Measurements from ENCODE around the gene TRRAP. TPM values are rescaled to one million over a fixed set of nuclear protein-coding genes. Genes with fewer than 3 reads are reported as not detected.

Gene TRRAP
- total and polyA plus RNA-seq, 2 donors, result 11.3 to 15.1 TPM

GRCh38 chr7:98879198-98879978, 1.1 kb downstream of the TRRAP start:
- H3K4me1 ChIP-seq (ENCODE audit: control insufficient read depth in 2 of 2, insufficient read depth in 2 of 2, low read length in 2 of 2), result peaks cover 5 to 19% of the 10 kb centered on the region in 2 donors
- under 1% methylated on average over 29 of the region's 29 CpGs for WGBS
- peaks cover 30 to 34% of the 10 kb centered on the region in 2 donors for H3K36me3 ChIP-seq (ENCODE audit: control insufficient read depth in 2 of 2, insufficient read depth in 2 of 2, low read length in 1 of 2)
- peak overlapping the region; percentile 96 for H3K27ac ChIP-seq (ENCODE audit: low read depth in 1 of 2, low read length in 1 of 2)
- H3K27me3 ChIP-seq (ENCODE audit: control insufficient read depth in 2 of 2, insufficient read depth in 1 of 2, low read length in 1 of 2), result no peaks in the 10 kb centered on the region
- peak overlapping the region; percentile 93 to 96 for H3K4me3 ChIP-seq (ENCODE audit: low read length in 2 of 2)
- H3K9me3 ChIP-seq (ENCODE audit: control insufficient read depth in 2 of 2, insufficient read depth in 1 of 2, low read length in 1 of 2), result no peaks in the 10 kb centered on the region
- DNase-seq (ENCODE audit: low read depth in 6 of 9, low spot score in 9 of 9), result peak in 8 of 9 donors; percentile 70 to 93 (median 81)

GRCh38 chr7:98879979-98880315, 1.6 kb downstream of the TRRAP start:
- 10% methylated on average over 9 of the region's 9 CpGs for WGBS
- Histone ChIP-seq H3K36me3 (ENCODE audit: control insufficient read depth in 2 of 2, insufficient read depth in 2 of 2, low read length in 1 of 2) (peaks cover 34 to 39% of the 10 kb centered on the region in 2 donors), H3K27me3 (ENCODE audit: control insufficient read depth in 2 of 2, insufficient read depth in 1 of 2, low read length in 1 of 2) (no peaks in the 10 kb centered on the region), H3K27ac (ENCODE audit: low read depth in 1 of 2, low read length in 1 of 2) (peak overlapping the region; percentile 96), H3K4me3 (ENCODE audit: low read length in 2 of 2) (peak overlapping the region; percentile 93 to 96), H3K9me3 (ENCODE audit: control insufficient read depth in 2 of 2, insufficient read depth in 1 of 2, low read length in 1 of 2) (no peaks in the 10 kb centered on the region), H3K4me1 (ENCODE audit: control insufficient read depth in 2 of 2, insufficient read depth in 2 of 2, low read length in 2 of 2) (peaks cover 5 to 19% of the 10 kb centered on the region in 2 donors)
- DNase-seq (ENCODE audit: low read depth in 6 of 9, low spot score in 9 of 9), result peak in 1 of 9 donors; percentile 61

DNA sequence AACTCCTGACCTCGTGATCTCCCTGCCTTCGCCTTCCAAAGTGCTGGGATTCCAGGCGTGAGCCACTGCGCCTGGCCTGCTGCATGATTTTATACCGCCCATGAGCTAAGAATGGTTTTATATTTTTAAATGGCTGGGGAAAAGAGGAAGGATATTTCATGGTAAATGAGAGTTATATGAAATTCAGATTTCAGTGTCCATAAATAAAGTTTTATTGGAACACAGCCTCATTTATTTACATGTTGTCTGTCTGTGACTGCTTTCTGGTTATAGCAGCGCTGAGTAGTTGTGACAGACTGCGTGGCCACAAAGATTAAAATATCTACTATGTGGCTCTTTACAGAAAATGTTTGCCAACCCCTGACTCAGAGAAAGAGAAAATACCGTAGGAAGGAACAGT, 2.2 kb downstream of the TRRAP start:
- H3K9me3 ChIP-seq (ENCODE audit: control insufficient read depth in 2 of 2, insufficient read depth in 1 of 2, low read length in 1 of 2), result no peaks in the 10 kb centered on the region

DNA sequence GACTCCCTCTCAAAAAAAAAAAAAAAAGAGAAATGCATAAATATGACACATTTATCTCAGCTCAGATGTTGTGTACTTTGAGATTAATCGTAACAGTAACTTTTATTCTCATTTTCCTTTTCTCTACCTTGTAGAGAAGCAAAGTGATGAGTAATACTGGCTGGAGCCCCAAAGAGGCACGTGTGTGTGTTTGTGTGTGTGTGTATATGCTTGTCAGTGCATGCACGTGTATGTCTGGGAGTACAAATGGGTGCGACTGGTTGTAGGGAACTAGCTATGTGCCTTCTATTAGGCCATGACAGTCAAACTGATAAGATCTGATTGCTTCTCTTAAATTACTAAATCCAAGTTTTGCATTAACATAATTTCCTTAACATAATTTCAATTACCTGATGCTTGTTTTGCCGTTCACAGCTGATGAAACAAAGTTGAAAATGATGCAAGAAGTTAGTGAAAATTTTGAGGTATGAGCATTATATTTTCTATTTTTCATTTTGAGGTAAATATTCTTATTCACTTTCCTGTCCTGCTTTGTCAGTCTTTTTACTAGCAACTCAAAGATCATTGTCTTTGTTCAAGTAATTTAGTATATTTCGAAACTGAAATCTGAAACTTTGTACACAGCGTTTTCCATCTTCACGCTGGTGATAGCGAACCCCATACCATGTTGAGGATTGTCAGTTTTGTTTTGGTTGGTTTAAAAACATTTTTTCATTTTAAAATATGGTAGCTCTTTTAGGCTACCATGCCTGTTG, 3.4 kb downstream of the TRRAP start:
- Histone ChIP-seq H3K27ac (ENCODE audit: low read depth in 1 of 2, low read length in 1 of 2) (no peak overlapping the region), H3K4me1 (ENCODE audit: control insufficient read depth in 2 of 2, insufficient read depth in 2 of 2, low read length in 2 of 2) (peaks cover 5 to 19% of the 10 kb centered on the region in 2 donors)

More for the DNA sequence above, 2.2 kb downstream of the TRRAP start:
- peaks cover 34 to 42% of the 10 kb centered on the region in 2 donors for H3K36me3 ChIP-seq (ENCODE audit: control insufficient read depth in 2 of 2, insufficient read depth in 2 of 2, low read length in 1 of 2)
- H3K27ac ChIP-seq (ENCODE audit: low read depth in 1 of 2, low read length in 1 of 2), result peak overlapping the region in 1 of 2 donors; percentile 96
- peaks cover 5 to 19% of the 10 kb centered on the region in 2 donors for H3K4me1 ChIP-seq (ENCODE audit: control insufficient read depth in 2 of 2, insufficient read depth in 2 of 2, low read length in 2 of 2)
- 93% methylated on average over 8 of the region's 8 CpGs for WGBS
- DNase-seq (ENCODE audit: low read depth in 6 of 9, low spot score in 9 of 9), result no peak
- no peaks in the 10 kb centered on the region for H3K27me3 ChIP-seq (ENCODE audit: control insufficient read depth in 2 of 2, insufficient read depth in 1 of 2, low read length in 1 of 2)
- peak overlapping the region in 1 of 2 donors; percentile 93 for H3K4me3 ChIP-seq (ENCODE audit: low read length in 2 of 2)

GRCh38 chr7:98884416-98884815, 6.1 kb downstream of the TRRAP start:
- 95% methylated on average over 4 of the region's 4 CpGs for WGBS
- Histone ChIP-seq H3K36me3 (ENCODE audit: control insufficient read depth in 2 of 2, insufficient read depth in 2 of 2, low read length in 1 of 2) (peaks cover 59 to 71% of the 10 kb centered on the region in 2 donors), H3K27ac (ENCODE audit: low read depth in 1 of 2, low read length in 1 of 2) (no peak overlapping the region), H3K27me3 (ENCODE audit: control insufficient read depth in 2 of 2, insufficient read depth in 1 of 2, low read length in 1 of 2) (no peaks in the 10 kb centered on the region), H3K4me3 (ENCODE audit: low read length in 2 of 2) (no peak overlapping the region), H3K4me1 (ENCODE audit: control insufficient read depth in 2 of 2, insufficient read depth in 2 of 2, low read length in 2 of 2) (peaks cover 5 to 13% of the 10 kb centered on the region in 2 donors), H3K9me3 (ENCODE audit: control insufficient read depth in 2 of 2, insufficient read depth in 1 of 2, low read length in 1 of 2) (no peaks in the 10 kb centered on the region)
- no peak for DNase-seq (ENCODE audit: low read depth in 6 of 9, low spot score in 9 of 9)

More for the DNA sequence above, 3.4 kb downstream of the TRRAP start:
- H3K9me3 ChIP-seq (ENCODE audit: control insufficient read depth in 2 of 2, insufficient read depth in 1 of 2, low read length in 1 of 2), result no peaks in the 10 kb centered on the region
- H3K27me3 ChIP-seq (ENCODE audit: control insufficient read depth in 2 of 2, insufficient read depth in 1 of 2, low read length in 1 of 2), result no peaks in the 10 kb centered on the region
- H3K36me3 ChIP-seq (ENCODE audit: control insufficient read depth in 2 of 2, insufficient read depth in 2 of 2, low read length in 1 of 2), result peaks cover 40 to 50% of the 10 kb centered on the region in 2 donors
- no peak for DNase-seq (ENCODE audit: low read depth in 6 of 9, low spot score in 9 of 9)
- no peak overlapping the region for H3K4me3 ChIP-seq (ENCODE audit: low read length in 2 of 2)
- WGBS, result 96% methylated on average over 9 of the region's 9 CpGs

GRCh38 chr7:98887038-98887437, 8.7 kb downstream of the TRRAP start:
- Histone ChIP-seq H3K27me3 (ENCODE audit: control insufficient read depth in 2 of 2, insufficient read depth in 1 of 2, low read length in 1 of 2) (no peaks in the 10 kb centered on the region), H3K4me3 (ENCODE audit: low read length in 2 of 2) (no peak overlapping the region), H3K9me3 (ENCODE audit: control insufficient read depth in 2 of 2, insufficient read depth in 1 of 2, low read length in 1 of 2) (no peaks in the 10 kb centered on the region), H3K4me1 (ENCODE audit: control insufficient read depth in 2 of 2, insufficient read depth in 2 of 2, low read length in 2 of 2) (no peaks in the 10 kb centered on the region), H3K36me3 (ENCODE audit: control insufficient read depth in 2 of 2, insufficient read depth in 2 of 2, low read length in 1 of 2) (peaks cover 69 to 82% of the 10 kb centered on the region in 2 donors), H3K27ac (ENCODE audit: low read depth in 1 of 2, low read length in 1 of 2) (no peak overlapping the region)
- DNase-seq (ENCODE audit: low read depth in 6 of 9, low spot score in 9 of 9), result no peak

DNA sequence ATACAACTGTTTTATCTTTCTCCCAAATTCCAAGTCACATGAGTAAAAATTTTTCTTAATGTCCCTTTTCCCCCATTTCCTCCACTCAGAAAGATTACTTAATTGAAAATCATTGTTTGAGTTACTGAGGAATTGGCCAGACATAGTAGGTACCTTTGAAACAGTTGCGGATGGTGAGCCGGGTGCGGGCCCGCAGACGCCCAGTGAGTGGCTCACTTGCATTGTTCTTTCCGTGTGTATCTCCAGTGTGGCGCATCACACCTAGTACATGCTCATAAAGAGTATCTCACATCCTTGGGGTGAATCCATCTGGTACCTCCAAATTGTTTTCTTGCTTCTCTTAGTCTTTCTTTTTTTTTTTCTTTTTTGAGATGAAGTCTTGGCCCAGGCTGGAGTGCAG, 14.3 kb downstream of the TRRAP start:
- Histone ChIP-seq H3K27ac (ENCODE audit: low read depth in 1 of 2, low read length in 1 of 2) (no peak overlapping the region), H3K27me3 (ENCODE audit: control insufficient read depth in 2 of 2, insufficient read depth in 1 of 2, low read length in 1 of 2) (no peaks in the 10 kb centered on the region), H3K4me3 (ENCODE audit: low read length in 2 of 2) (no peak overlapping the region), H3K36me3 (ENCODE audit: control insufficient read depth in 2 of 2, insufficient read depth in 2 of 2, low read length in 1 of 2) (peaks cover 59 to 84% of the 10 kb centered on the region in 2 donors), H3K9me3 (ENCODE audit: control insufficient read depth in 2 of 2, insufficient read depth in 1 of 2, low read length in 1 of 2) (no peaks in the 10 kb centered on the region), H3K4me1 (ENCODE audit: control insufficient read depth in 2 of 2, insufficient read depth in 2 of 2, low read length in 2 of 2) (no peaks in the 10 kb centered on the region)
- DNase-seq (ENCODE audit: low read depth in 6 of 9, low spot score in 9 of 9), result no peak
- 97% methylated on average over 7 of the region's 7 CpGs for WGBS

DNA sequence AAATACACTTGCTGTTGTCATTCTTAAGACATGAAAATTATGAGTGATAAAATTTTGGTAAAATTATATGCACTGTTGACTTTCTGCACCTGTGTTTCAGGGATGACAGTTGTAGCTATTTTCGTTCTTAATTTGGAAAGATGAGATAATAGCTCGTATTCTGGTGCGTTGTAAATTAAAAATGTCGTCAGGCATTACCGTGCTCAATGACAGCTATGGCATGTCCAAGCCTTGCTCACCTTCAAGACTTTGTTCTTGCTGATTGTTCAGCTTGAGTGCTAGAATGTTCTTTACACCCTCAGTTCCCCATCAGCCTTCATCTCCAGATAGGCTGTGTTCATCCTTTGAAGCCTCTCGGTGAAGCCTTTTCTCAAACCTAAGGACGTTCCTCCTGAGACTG, 21.5 kb downstream of the TRRAP start:
- Histone ChIP-seq H3K27me3 (ENCODE audit: control insufficient read depth in 2 of 2, insufficient read depth in 1 of 2, low read length in 1 of 2) (no peaks in the 10 kb centered on the region), H3K4me1 (ENCODE audit: control insufficient read depth in 2 of 2, insufficient read depth in 2 of 2, low read length in 2 of 2) (no peaks in the 10 kb centered on the region), H3K9me3 (ENCODE audit: control insufficient read depth in 2 of 2, insufficient read depth in 1 of 2, low read length in 1 of 2) (no peaks in the 10 kb centered on the region), H3K27ac (ENCODE audit: low read depth in 1 of 2, low read length in 1 of 2) (no peak overlapping the region), H3K4me3 (ENCODE audit: low read length in 2 of 2) (no peak overlapping the region), H3K36me3 (ENCODE audit: control insufficient read depth in 2 of 2, insufficient read depth in 2 of 2, low read length in 1 of 2) (peaks cover 67 to 91% of the 10 kb centered on the region in 2 donors)
- WGBS, result 97% methylated on average over 7 of the region's 7 CpGs
- no peak for DNase-seq (ENCODE audit: low read depth in 6 of 9, low spot score in 9 of 9)

DNA sequence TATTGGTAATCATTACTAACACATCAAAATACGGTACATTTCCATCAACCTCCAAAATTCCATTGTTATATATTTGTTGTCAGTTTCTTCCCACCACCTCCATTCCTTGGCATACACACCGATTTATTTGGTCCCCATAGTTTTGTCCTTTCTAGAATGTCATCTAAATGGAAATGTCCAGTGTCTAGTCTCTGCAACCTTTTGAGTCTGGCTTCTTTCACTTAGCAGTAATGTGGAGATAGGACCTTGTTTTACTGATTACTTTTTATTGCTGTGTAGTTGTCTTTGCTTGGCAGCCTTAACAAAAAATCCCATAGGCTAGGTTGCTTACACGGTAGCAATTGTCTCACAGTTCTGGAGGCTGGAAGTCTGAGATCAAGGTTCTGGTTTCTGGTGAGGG, 22.5 kb downstream of the TRRAP start:
- Histone ChIP-seq H3K27me3 (ENCODE audit: control insufficient read depth in 2 of 2, insufficient read depth in 1 of 2, low read length in 1 of 2) (no peaks in the 10 kb centered on the region), H3K9me3 (ENCODE audit: control insufficient read depth in 2 of 2, insufficient read depth in 1 of 2, low read length in 1 of 2) (no peaks in the 10 kb centered on the region), H3K4me1 (ENCODE audit: control insufficient read depth in 2 of 2, insufficient read depth in 2 of 2, low read length in 2 of 2) (no peaks in the 10 kb centered on the region), H3K27ac (ENCODE audit: low read depth in 1 of 2, low read length in 1 of 2) (no peak overlapping the region), H3K4me3 (ENCODE audit: low read length in 2 of 2) (no peak overlapping the region), H3K36me3 (ENCODE audit: control insufficient read depth in 2 of 2, insufficient read depth in 2 of 2, low read length in 1 of 2) (peaks cover 75 to 92% of the 10 kb centered on the region in 2 donors)
- no peak for DNase-seq (ENCODE audit: low read depth in 6 of 9, low spot score in 9 of 9)
- WGBS, result 99% methylated on average over 3 of the region's 3 CpGs
